GDM1 (cell line): ENCODE results near the gene SGMS1.

Experiments
- DNase-seq: peaks from one replicate; lab custom pipeline; 2025; lab: John Stamatoyannopoulos, UW

SGMS1 gene

GRCh38 chr10:50610368-50610767 lies 13.4 kb downstream of the SGMS1 start:
- DNase-seq, result no peak

- no peak for DNase-seq
Measured at GRCh38 chr10:50607356-50607925, 16.3 kb downstream of the SGMS1 start.

- DNase-seq, result no peak
Measured at GRCh38 chr10:50605951-50606270, 17.8 kb downstream of the SGMS1 start.

GRCh38 chr10:50605269-50605950 lies 18.3 kb downstream of the SGMS1 start:
- no peak for DNase-seq

GRCh38 chr10:50604809-50605208 lies 18.9 kb downstream of the SGMS1 start:
- no peak for DNase-seq

GRCh38 chr10:50604049-50604640 lies 19.6 kb downstream of the SGMS1 start:
- DNase-seq, result no peak

- DNase-seq, result no peak
Measured at GRCh38 chr10:50603151-50603850, 20.5 kb downstream of the SGMS1 start.

GRCh38 chr10:50601974-50602373 lies 21.8 kb downstream of the SGMS1 start:
- DNase-seq, result no peak

- no peak for DNase-seq
Measured at GRCh38 chr10:50600831-50601477, 22.8 kb downstream of the SGMS1 start.

- DNase-seq, result no peak
Measured at GRCh38 chr10:50600286-50600685, 23.5 kb downstream of the SGMS1 start.

- DNase-seq, result no peak
Measured at GRCh38 chr10:50596897-50597296, 26.9 kb downstream of the SGMS1 start.

GRCh38 chr10:50596456-50596855 lies 27.3 kb downstream of the SGMS1 start:
- no peak for DNase-seq

- no peak for DNase-seq
Measured at GRCh38 chr10:50595785-50596184, 28.0 kb downstream of the SGMS1 start.

- no peak for DNase-seq
Measured at GRCh38 chr10:50593523-50594376, 30.0 kb downstream of the SGMS1 start.

GRCh38 chr10:50592961-50593418 lies 30.8 kb downstream of the SGMS1 start:
- no peak for DNase-seq

- no peak for DNase-seq
Measured at GRCh38 chr10:50590935-50591334, 32.8 kb downstream of the SGMS1 start.

GRCh38 chr10:50586740-50587088 lies 37.0 kb downstream of the SGMS1 start:
- no peak for DNase-seq

GRCh38 chr10:50585921-50586739 lies 37.6 kb downstream of the SGMS1 start:
- DNase-seq, result no peak

- no peak for DNase-seq
Measured at GRCh38 chr10:50582766-50583762, 40.7 kb downstream of the SGMS1 start.

- DNase-seq, result no peak
Measured at GRCh38 chr10:50582046-50582445, 41.7 kb downstream of the SGMS1 start.
